ENCODE measurements around the gene RHOT1.
A peak's percentile ranks its signal among the peaks of the same experiment; 100 is the strongest.

RHOT1 gene

GRCh38 chr17:32160526-32160925 lies 18.2 kb downstream of the RHOT1 start:
- Histone ChIP-seq H3K9me3 (ENCODE audit: control insufficient read depth, low read length) (no peaks in the 10 kb centered on the region), H3K18ac (ENCODE audit: low read depth in 1 of 2, low read length in 2 of 2) (peak overlapping the region in 1 of 2 experiments; percentile 57), H2AFZ (ENCODE audit: low read depth, low read length) (no peak overlapping the region), H3K14ac (ENCODE audit: low read length in 2 of 2) (peak overlapping the region in 1 of 2 experiments; percentile 6), H4K91ac (ENCODE audit: low read length) (no peak overlapping the region), H3K23ac (ENCODE audit: low read length in 2 of 2) (peak overlapping the region in 1 of 2 experiments; percentile 93), H3K4me3 (ENCODE audit: insufficient read depth in 1 of 2, low read depth in 1 of 2, low read length in 2 of 2) (no peak overlapping the region), H3K4me2 (ENCODE audit: low read length, poor library complexity, severe bottlenecking) (no peak overlapping the region), H3K27me3 (ENCODE audit: control insufficient read depth in 1 of 2, insufficient read depth in 1 of 2, low read length in 2 of 2) (no peaks in the 10 kb centered on the region), H2BK12ac (ENCODE audit: low read length in 2 of 2) (peak overlapping the region in 1 of 2 experiments; percentile 21), H2BK5ac (ENCODE audit: low read depth, low read length, poor library complexity, severe bottlenecking) (peak overlapping the region; percentile 21), H4K8ac (ENCODE audit: low read length) (no peak overlapping the region), H3K9ac (ENCODE audit: low read length) (no peak overlapping the region), H2AK5ac (ENCODE audit: low read length, severe bottlenecking) (peak overlapping the region; percentile 95), H3K27ac (ENCODE audit: low read length, poor library complexity, severe bottlenecking) (peak overlapping the region; percentile 94), H3K36me3 (ENCODE audit: control insufficient read depth in 1 of 2, insufficient read depth in 2 of 2, low read depth in 1 of 2, low read length in 2 of 2) (peaks cover 16 to 25% of the 10 kb centered on the region in 2 experiments), H2BK15ac (ENCODE audit: low read depth, poor library complexity, severe bottlenecking) (peak overlapping the region; percentile 28), H3K79me1 (replicated peaks; ENCODE audit: low read length, poor library complexity, severe bottlenecking) (peaks cover 20% of the 10 kb centered on the region), H3K4me1 (ENCODE audit: control insufficient read depth, insufficient read depth, low read depth, low read length) (peaks cover 27% of the 10 kb centered on the region), H2BK120ac (ENCODE audit: low read depth, low read length) (no peak overlapping the region), H3K4ac (ENCODE audit: low read depth in 1 of 2, low read length in 2 of 2) (no peak overlapping the region)
- 97% methylated on average over 9 of the region's 9 CpGs for WGBS
- DNase-seq, result no peak

DNA sequence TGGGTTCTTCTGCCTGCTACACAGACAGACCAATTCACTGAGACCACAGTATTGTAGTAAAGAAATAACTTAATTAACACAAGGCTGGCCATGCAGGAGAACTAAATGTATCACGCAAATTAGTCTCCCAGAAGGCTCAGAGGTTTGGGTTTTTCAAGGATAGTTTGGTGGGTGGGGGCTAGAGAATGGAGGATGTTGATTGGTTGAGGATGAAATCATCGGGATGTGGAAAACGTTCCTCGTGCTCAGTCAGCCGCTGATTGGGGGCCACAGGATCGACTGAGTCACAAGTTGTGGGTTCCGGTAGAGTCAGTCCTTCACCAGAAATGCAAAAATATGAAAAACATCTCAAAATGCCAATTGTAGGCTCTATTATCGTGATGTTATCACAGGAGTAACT lies 18.7 kb downstream of the RHOT1 start:
- H3K27ac ChIP-seq (ENCODE audit: low read length, poor library complexity, severe bottlenecking), result peak overlapping the region; percentile 98
- H2BK120ac ChIP-seq (ENCODE audit: low read depth, low read length), result no peak overlapping the region
- H3K4me3 ChIP-seq (ENCODE audit: insufficient read depth in 1 of 2, low read depth in 1 of 2, low read length in 2 of 2), result no peak overlapping the region
- no peaks in the 10 kb centered on the region for H3K9me3 ChIP-seq (ENCODE audit: control insufficient read depth, low read length)
- H3K36me3 ChIP-seq (ENCODE audit: control insufficient read depth in 1 of 2, insufficient read depth in 2 of 2, low read depth in 1 of 2, low read length in 2 of 2), result peaks cover 11 to 25% of the 10 kb centered on the region in 2 experiments
- H4K91ac ChIP-seq (ENCODE audit: low read length), result no peak overlapping the region
- H2BK15ac ChIP-seq (ENCODE audit: low read depth, poor library complexity, severe bottlenecking), result no peak overlapping the region
- WGBS, result 88% methylated on average over 8 of the region's 8 CpGs
- peaks cover 22% of the 10 kb centered on the region for H3K79me1 ChIP-seq (replicated peaks; ENCODE audit: low read length, poor library complexity, severe bottlenecking)
- no peak overlapping the region for H3K9ac ChIP-seq (ENCODE audit: low read length)
- no peak overlapping the region for H3K4ac ChIP-seq (ENCODE audit: low read depth in 1 of 2, low read length in 2 of 2)
- peak overlapping the region; percentile 95 for H2AK5ac ChIP-seq (ENCODE audit: low read length, severe bottlenecking)
- no peak for DNase-seq
- H3K4me1 ChIP-seq (ENCODE audit: control insufficient read depth, insufficient read depth, low read depth, low read length), result peaks cover 27% of the 10 kb centered on the region
- H3K27me3 ChIP-seq (ENCODE audit: control insufficient read depth in 1 of 2, insufficient read depth in 1 of 2, low read length in 2 of 2), result no peaks in the 10 kb centered on the region
- H2AFZ ChIP-seq (ENCODE audit: low read depth, low read length), result no peak overlapping the region
- no peak overlapping the region for H3K4me2 ChIP-seq (ENCODE audit: low read length, poor library complexity, severe bottlenecking)
- no peak overlapping the region for H3K23ac ChIP-seq (ENCODE audit: low read length in 2 of 2)
- H2BK12ac ChIP-seq (ENCODE audit: low read length in 2 of 2), result no peak overlapping the region
- H2BK5ac ChIP-seq (ENCODE audit: low read depth, low read length, poor library complexity, severe bottlenecking), result peak overlapping the region; percentile 77
- no peak overlapping the region for H4K8ac ChIP-seq (ENCODE audit: low read length)
- H3K18ac ChIP-seq (ENCODE audit: low read depth in 1 of 2, low read length in 2 of 2), result no peak overlapping the region
- H3K14ac ChIP-seq (ENCODE audit: low read length in 2 of 2), result no peak overlapping the region

GRCh38 chr17:32161506-32162365 lies 19.4 kb downstream of the RHOT1 start:
- Histone ChIP-seq H3K4me1 (ENCODE audit: control insufficient read depth, insufficient read depth, low read depth, low read length) (peaks cover 27% of the 10 kb centered on the region), H3K4ac (ENCODE audit: low read depth in 1 of 2, low read length in 2 of 2) (no peak overlapping the region), H3K23ac (ENCODE audit: low read length in 2 of 2) (no peak overlapping the region), H3K4me2 (ENCODE audit: low read length, poor library complexity, severe bottlenecking) (peak overlapping the region; percentile 4), H3K4me3 (ENCODE audit: insufficient read depth in 1 of 2, low read depth in 1 of 2, low read length in 2 of 2) (no peak overlapping the region), H3K18ac (ENCODE audit: low read depth in 1 of 2, low read length in 2 of 2) (peak overlapping the region in 1 of 2 experiments; percentile 8), H4K8ac (ENCODE audit: low read length) (no peak overlapping the region), H2BK5ac (ENCODE audit: low read depth, low read length, poor library complexity, severe bottlenecking) (peak overlapping the region; percentile 77), H3K27me3 (ENCODE audit: control insufficient read depth in 1 of 2, insufficient read depth in 1 of 2, low read length in 2 of 2) (no peaks in the 10 kb centered on the region), H3K27ac (ENCODE audit: low read length, poor library complexity, severe bottlenecking) (peak overlapping the region; percentile 98), H2BK120ac (ENCODE audit: low read depth, low read length) (no peak overlapping the region), H3K79me1 (replicated peaks; ENCODE audit: low read length, poor library complexity, severe bottlenecking) (peaks cover 18% of the 10 kb centered on the region), H2AK5ac (ENCODE audit: low read length, severe bottlenecking) (peak overlapping the region; percentile 86), H2BK12ac (ENCODE audit: low read length in 2 of 2) (no peak overlapping the region), H2BK15ac (ENCODE audit: low read depth, poor library complexity, severe bottlenecking) (no peak overlapping the region), H3K36me3 (ENCODE audit: control insufficient read depth in 1 of 2, insufficient read depth in 2 of 2, low read depth in 1 of 2, low read length in 2 of 2) (peaks cover 13 to 21% of the 10 kb centered on the region in 2 experiments), H3K9me3 (ENCODE audit: control insufficient read depth, low read length) (peaks cover 6% of the 10 kb centered on the region), H2AFZ (ENCODE audit: low read depth, low read length) (no peak overlapping the region), H4K91ac (ENCODE audit: low read length) (no peak overlapping the region), H3K14ac (ENCODE audit: low read length in 2 of 2) (no peak overlapping the region), H3K9ac (ENCODE audit: low read length) (no peak overlapping the region)
- peak; percentile 78 for DNase-seq
- WGBS, result 20% methylated on average over 4 of the region's 6 CpGs

DNA sequence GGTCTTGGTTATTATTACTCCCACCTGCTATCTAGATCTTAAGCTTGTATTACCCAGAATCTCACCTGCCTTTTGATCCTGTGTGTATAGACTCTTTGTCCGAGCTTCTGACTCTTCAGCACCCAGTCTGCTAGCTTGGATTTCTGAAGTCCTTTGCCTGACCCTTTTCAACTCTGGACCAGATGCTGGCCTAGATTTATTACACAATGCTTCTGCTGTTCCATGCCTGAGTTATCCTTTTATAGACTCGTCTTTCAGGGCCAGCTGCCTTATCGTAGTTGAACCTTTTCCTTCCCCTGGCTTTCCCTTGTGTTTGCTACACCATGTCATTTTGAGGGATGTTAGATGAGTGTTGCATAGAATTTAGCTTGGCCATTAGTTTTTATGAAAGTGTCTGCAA lies 32.6 kb downstream of the RHOT1 start:
- Histone ChIP-seq H3K79me1 (replicated peaks; ENCODE audit: low read length, poor library complexity, severe bottlenecking) (peaks cover 4% of the 10 kb centered on the region), H3K9me3 (ENCODE audit: control insufficient read depth, low read length) (no peaks in the 10 kb centered on the region), H3K4ac (ENCODE audit: low read depth in 1 of 2, low read length in 2 of 2) (no peak overlapping the region), H2BK15ac (ENCODE audit: low read depth, poor library complexity, severe bottlenecking) (no peak overlapping the region), H3K27ac (ENCODE audit: low read length, poor library complexity, severe bottlenecking) (no peak overlapping the region), H4K91ac (ENCODE audit: low read length) (no peak overlapping the region), H3K14ac (ENCODE audit: low read length in 2 of 2) (no peak overlapping the region), H3K36me3 (ENCODE audit: control insufficient read depth in 1 of 2, insufficient read depth in 2 of 2, low read depth in 1 of 2, low read length in 2 of 2) (peaks cover 31 to 35% of the 10 kb centered on the region in 2 experiments), H4K8ac (ENCODE audit: low read length) (no peak overlapping the region), H2AFZ (ENCODE audit: low read depth, low read length) (no peak overlapping the region), H2AK5ac (ENCODE audit: low read length, severe bottlenecking) (no peak overlapping the region), H3K23ac (ENCODE audit: low read length in 2 of 2) (no peak overlapping the region), H3K4me2 (ENCODE audit: low read length, poor library complexity, severe bottlenecking) (no peak overlapping the region), H3K27me3 (ENCODE audit: control insufficient read depth in 1 of 2, insufficient read depth in 1 of 2, low read length in 2 of 2) (no peaks in the 10 kb centered on the region), H2BK12ac (ENCODE audit: low read length in 2 of 2) (no peak overlapping the region), H3K18ac (ENCODE audit: low read depth in 1 of 2, low read length in 2 of 2) (no peak overlapping the region), H2BK120ac (ENCODE audit: low read depth, low read length) (no peak overlapping the region), H3K4me3 (ENCODE audit: insufficient read depth in 1 of 2, low read depth in 1 of 2, low read length in 2 of 2) (no peak overlapping the region), H3K4me1 (ENCODE audit: control insufficient read depth, insufficient read depth, low read depth, low read length) (no peaks in the 10 kb centered on the region), H2BK5ac (ENCODE audit: low read depth, low read length, poor library complexity, severe bottlenecking) (no peak overlapping the region), H3K9ac (ENCODE audit: low read length) (no peak overlapping the region)
- DNase-seq, result no peak
- WGBS, result 93% methylated on average over 3 of the region's 3 CpGs

Data from mesenchymal stem cell (in vitro differentiated cells and primary cell).